GM12891 (cell line): ENCODE data around the gene GAGE2A.
"Not testable (repeated sequence)": the region's sequence is repeated elsewhere in the genome, so short reads cannot be mapped to it uniquely, and the experiment has no call there.

ENCODE experiments used
- POLR2A ChIP-seq: IDR thresholded peaks from 2 replicates; pipeline ENCODE4 v1.6.1; 2011; ENCODE audit warnings: low read depth, low read length, control low read depth
- POLR2AphosphoS5 ChIP-seq: IDR thresholded peaks from 2 replicates; pipeline ENCODE4 v1.6.1; 2011; ENCODE audit warnings: low read depth, low read length, control low read depth
- SPI1 ChIP-seq: IDR thresholded peaks from 2 replicates; pipeline ENCODE4 v1.6.1; 2011; ENCODE audit warnings: low read depth, low read length, control low read depth

- not testable (repeated sequence) for TF ChIP-seq POLR2AphosphoS5, POLR2A, SPI1
Observed at GRCh38 chrX:49589196-49589595, at the start of gene GAGE2A.
